Fibroblast of gingiva (primary cell): Measurements from ENCODE around the gene TARS3.
"Not testable (repeated sequence)": the region's sequence is repeated elsewhere in the genome, so short reads cannot be mapped to it uniquely, and the experiment has no call there.

Source experiments
- DNase-seq: peaks from one replicate; pipeline ENCODE4 v3.0.0-alpha.2; 2011; ENCODE audit warnings: low read depth

Gene TARS3

GRCh38 chr15:101698314-101698713, 26.0 kb downstream of the TARS3 start:
- no peak for DNase-seq

DNA sequence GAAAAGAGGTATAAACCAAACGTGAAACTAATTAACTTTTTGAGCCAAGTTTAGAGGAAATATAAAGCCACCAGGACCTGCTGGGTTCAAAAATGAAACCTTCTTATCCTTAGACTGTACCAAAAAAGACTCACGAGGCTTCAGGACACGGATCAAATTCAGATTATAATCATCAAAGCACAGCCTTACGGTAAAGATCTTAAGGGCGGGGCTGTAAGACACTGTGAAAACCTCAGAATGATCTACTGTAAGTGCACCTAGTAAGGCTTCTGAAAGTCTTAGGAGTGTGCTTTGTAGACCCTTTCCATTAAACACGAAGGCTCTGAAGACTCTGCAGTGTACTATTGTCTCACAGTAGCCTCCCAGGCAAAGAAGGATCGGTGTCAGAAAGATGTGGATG, 26.8 kb downstream of the TARS3 start:
- DNase-seq, result no peak

DNA sequence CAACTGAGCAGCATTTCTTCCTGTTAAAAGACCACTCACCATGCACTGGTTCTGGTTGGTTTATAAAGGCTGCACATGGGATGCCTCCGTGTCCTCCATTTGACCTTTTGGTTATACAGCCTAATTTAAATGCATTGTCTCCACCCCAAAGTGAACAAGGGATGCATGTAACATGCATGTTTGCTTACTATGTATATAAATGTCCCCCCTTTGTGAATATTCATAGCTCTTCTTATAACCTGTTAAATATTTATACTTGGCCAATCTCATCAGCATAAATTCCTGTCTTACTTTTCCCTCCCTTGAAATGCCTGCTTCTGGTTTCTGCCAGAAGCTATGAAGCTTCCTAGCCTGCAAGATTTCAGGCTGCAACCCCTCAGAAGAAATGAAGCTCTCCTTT, 27.4 kb downstream of the TARS3 start:
- no peak for DNase-seq

DNA sequence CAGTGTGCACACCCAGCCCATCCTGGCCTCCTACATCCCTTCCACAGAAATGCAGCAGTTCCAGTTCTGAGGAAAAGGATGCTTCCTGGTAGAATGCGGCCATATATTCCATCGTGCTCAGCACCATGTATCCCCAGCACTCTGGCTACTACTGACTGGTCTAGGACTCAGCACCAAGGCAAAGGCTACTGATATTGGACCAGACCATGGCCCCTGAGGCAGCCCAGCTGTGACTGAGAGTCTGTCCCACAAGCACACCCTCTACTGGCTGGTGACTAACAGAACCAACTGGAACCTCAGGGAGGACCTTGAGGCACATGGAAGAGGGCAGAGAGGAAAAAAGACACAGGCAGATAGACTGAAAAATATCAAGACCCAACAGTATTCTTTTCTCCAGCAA, 30.0 kb downstream of the TARS3 start:
- DNase-seq, result no peak

DNA sequence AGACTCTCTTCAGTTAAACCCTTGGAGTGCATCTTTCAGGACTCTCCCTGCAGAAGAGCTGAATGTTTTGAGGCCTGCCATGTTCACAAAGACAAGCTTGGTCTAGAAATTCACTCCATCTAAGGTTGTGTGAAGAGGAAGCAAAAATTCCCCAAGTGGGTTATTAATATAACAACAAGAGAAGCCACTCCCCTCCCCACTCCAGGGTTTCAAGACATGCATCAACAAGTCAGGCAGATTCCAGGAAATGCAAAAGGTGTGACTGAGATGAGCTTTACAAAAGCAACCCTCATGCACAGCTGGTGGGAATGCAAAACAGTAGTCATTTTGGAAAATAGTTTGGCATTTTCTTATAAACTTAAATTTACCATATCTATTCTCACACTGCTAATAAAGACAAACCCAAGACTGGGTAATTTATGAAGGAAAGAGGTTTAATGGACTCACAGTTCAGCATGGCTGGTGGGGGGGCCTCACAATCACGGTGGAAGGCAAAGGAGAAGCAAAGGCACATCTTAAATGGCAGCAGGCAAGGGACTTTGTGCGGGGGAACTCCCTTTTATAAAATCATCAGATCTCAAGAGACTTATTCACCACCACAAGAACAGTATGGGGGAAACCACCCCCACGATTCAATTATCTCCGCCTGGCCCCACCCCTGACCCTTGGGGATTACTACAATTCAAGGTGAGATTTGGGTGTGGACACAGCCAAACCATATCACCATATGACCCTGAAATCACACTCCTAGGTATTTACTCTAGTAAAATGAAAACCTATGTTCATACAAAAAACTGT, 31.3 kb downstream of the TARS3 start:
- DNase-seq, result no peak

DNA sequence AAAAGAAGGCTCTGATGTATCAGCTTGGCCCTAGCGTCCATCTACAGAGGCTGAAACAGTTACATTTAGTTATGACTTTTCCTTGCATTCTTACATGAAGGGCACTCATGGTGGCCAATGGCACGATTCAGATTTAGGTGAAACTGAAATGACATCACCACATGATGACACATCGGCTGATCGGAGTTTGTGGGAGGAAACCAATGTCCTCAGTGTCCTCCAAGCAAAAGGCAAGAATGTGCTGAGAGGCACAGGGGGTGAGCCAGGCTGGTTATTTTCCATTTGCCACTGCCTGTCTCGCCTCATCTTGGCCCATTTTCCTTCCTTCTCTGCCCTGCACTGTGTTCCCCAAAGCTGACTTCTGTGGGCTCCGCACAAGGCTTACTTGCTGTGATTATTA, 34.4 kb downstream of the TARS3 start:
- no peak for DNase-seq

DNA sequence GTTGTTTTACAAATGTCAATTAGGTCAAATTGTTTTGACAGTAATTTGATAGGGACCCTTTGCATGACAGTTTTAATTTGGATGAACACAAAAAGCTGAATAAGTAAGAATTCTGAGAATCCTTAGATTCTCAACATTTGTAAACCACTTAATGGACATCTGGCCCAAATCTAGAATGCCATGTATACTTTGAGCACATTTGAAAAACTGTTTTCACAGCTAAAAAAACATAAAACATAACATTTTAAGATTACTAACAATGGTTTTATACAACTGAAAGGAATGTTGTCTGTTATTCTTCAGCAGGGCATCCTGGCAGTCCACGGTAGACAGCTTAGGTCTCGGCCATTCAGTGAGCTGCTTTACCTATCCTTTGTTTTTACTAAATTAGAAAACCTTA, 37.6 kb downstream of the TARS3 start:
- peak; percentile 10 for DNase-seq

DNA sequence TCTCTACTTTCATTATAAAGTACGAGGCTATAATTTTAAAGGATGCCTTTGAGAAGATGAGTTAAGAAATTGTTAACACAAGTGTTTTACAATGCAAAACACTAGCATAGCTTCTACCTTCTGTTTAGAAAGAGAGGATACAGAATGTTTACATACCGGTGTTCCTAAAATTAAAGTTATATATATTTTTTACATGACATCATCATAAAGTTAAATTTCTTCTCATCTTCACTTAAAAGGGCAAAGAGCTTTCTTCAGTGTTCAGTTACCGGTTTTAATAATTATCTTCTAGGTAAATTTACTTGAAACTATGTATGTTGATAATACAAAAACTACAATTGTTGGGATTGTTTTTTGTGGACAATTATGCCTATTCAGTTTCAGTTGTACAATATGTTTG, 39.4 kb downstream of the TARS3 start:
- DNase-seq, result no peak

DNA sequence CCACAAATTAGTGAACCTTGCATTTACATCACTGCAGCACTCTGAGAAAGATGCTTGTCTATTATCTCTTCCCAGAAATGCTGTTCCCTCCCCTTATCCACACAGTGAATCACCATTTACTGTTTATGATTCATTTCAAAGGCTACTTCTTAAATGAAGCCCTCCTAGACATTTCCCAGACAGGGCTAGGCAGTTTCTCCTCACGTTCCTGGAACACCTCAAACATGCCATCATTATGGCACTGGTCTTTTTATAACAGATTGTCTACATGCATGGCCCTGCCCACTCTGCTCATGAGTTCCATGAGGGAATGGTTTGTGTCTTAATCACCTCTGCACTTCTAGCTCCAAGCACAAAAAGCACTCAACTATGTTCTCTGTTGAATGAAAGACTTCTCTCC, 39.9 kb downstream of the TARS3 start:
- no peak for DNase-seq

DNA sequence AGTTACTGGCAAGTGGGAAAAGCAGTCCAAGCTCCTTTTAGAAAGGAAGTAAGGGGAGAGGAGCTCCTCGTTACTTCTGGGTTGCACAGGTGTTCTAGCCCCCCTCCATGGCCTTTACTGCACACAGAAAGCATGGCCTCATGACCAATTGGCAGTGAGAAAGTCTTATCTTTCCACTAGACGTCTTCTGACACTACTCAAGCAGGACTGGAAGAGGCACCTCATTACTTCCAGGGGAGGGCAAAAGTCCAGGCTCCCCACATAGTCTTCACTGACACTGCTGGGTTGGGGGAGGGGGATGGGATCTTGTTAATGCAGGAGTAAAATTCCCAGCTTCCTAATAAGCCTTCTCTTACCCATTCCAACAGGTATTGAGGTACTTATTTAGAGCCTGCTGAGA, 44.5 kb downstream of the TARS3 start:
- DNase-seq, result no peak

- peak; percentile 94 for DNase-seq
Observed at GRCh38 chr15:101676921-101677329, 47.3 kb downstream of the TARS3 start.

DNA sequence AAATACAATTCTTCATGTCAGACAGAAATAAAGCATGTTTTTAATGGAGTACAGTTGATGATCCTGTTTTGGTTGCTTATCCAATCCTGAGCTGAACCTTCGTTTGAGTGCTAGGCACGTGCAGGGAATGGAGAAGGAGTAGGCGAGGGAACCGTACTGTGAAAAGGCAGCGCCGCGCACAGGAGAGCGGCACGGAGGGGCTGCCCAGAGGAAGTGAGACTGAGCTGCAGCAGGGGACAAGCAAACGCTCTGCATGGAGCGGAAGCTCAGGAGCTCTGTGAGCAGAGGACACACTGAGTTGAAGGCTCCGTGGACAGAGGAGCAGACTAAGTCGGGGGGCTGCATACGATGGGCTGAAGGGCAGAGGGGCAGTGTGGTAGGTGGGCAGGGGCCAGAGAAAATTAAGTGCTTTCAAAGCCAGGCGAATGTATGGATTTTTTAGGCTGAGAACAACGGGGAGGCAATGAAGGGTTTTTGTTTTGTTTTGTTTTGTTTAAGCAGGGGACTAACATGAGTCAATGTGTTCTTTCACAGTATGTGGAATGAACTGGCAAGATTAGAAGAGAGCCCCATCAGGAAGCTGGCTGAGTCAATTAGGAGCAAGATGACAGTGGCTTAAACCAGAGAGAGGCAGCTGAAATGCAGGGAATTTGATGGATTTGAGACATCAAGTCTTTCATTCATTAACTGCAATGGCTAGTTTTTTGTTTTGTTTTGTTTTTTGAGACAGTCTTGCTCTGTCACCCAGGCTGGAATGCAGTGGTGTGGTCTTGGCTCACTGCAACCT, 48.3 kb downstream of the TARS3 start:
- peak; percentile 71 for DNase-seq

DNA sequence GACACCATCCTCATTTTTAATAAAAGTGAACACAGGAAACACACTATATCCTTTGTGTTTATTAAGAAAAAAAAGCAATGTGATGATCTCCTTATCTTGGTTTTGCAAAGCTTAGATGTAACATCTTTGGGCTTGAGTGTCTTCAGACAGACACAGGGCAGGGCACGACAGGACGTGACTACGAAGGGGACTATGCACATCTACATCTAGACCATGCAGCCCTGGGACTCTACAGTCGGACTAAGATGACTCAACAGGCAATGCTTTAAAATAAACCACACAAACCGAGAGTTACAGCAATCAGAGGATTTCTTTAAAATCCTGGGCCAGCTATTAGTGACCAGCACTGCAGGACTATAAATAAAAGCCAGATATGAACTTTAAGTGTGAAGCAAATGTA, 49.3 kb downstream of the TARS3 start:
- peak; percentile 50 for DNase-seq

GRCh38 chr15:101672298-101672697, 52.0 kb downstream of the TARS3 start:
- no peak for DNase-seq

DNA sequence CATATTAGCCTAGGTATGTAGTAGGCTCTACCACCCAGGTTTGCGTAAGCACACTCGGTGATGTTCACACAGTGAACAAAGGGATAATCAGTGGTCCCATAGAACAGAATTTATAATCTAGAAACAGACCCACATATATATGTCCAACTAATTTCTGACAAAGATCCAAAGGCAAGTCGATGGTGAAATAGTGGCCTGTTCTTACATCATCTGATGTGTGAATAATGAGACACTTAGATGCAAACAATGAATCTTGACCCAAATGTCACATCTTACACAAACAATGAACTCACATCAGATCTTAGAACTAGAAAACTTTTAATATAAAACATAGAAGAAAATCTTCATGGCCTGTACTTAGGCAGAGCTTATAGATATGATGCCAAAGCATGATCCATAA, 54.5 kb downstream of the TARS3 start:
- peak; percentile 24 for DNase-seq

- DNase-seq, result no peak
Observed at GRCh38 chr15:101667881-101668280, 56.4 kb downstream of the TARS3 start.

DNA sequence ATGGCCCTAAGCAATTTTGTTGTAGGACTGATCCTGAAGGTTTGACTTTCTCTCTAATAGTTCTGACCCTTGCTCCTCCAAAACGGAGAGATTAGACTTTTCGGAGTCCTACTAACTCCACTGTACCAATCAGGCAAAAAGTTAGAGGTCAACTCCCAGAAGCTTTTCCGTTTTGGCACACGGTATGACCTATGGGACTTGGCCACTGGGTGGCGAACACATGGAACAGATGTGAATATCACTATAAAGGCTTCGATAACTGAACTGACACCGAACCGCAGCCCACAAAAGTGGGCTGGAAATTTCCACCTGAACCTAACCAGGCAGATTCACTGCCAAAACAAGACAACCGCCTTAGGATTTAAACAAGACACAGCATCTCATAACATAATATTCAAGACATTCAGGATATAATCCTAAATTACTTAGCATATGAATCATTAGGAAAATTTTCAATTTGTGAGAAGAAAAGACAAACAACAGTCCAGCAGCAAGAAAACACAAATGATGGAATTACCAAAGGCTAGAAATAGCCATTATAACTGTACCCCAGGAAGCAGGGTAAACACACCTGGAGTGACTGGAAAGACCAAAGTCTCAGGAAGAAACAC, 59.9 kb downstream of the TARS3 start:
- no peak for DNase-seq

DNA sequence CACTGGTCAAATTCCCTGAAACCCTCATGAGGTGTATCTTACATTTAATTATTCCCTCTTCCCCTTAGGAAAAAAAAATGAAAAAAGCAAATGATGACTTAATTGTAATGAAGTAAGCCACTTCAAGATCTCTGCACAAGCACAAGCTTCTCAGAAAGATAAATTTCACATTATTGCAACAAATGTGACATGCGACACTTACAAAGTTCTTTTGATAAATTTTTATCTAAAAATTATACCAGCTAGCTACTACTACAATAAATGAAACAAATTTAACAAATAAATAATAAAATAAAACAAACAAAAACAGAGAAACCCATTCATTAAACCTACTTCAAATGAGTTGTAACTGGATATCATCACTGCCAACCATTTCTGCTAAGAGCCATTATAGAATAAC, 62.1 kb downstream of the TARS3 start:
- no peak for DNase-seq

DNA sequence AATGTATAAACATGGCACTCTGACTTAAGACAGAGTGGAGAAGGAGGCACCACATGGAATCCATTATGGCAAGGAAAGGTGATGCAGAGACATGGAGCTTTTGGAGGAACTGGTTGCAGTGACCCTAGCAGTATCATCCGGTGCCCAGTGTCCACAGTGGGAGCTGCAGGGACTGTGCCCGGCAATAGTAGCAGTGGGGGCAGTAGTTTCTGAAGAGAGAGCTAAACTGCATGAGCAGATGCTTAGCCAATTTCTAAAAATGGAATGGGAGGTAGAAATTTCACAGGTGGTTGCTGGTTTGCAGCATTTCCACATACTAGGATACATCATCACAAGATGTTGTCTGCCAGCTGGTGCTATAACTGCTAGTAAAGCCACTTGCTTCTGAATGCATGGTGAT, 64.3 kb downstream of the TARS3 start:
- DNase-seq, result no peak

DNA sequence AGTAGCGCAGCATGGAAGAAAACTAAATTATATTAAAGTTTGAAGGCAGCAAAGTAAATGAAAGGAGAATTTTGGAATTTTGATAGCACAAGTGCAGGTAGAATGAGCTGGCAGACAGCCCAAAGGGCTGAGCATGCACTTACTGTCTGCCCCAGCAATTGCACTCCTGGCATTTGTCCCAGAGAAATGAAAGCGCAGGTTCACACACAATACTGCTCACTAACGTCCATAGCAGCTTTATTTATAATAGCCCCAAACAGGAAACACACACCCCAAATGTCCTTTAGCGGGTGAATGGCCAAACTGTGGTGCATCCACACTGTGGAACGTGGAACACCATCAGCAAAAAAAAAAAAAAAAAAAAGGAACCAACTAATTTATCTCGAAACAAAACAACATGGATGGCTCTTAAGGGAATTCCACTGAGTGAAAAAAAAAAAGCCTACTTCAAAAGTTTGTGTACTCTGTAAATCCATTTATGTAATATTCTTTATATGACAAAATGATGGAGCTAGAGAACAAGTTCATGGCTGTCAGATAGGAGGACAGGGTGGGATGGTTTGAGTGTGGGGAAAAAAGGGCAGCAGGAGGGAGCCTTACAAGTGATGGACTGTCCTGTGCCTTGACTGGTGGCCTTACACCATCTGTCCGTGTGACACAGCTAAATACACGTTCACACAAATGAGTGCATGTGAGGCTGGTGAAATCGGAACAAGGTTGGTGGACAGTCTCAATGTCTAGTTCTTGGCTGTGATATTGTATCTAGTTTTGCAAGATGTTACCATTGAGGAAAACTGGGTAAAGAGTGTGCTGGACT, 66.1 kb downstream of the TARS3 start:
- no peak for DNase-seq

- DNase-seq, result no peak
Observed at GRCh38 chr15:101657171-101657570, 67.1 kb downstream of the TARS3 start.

DNA sequence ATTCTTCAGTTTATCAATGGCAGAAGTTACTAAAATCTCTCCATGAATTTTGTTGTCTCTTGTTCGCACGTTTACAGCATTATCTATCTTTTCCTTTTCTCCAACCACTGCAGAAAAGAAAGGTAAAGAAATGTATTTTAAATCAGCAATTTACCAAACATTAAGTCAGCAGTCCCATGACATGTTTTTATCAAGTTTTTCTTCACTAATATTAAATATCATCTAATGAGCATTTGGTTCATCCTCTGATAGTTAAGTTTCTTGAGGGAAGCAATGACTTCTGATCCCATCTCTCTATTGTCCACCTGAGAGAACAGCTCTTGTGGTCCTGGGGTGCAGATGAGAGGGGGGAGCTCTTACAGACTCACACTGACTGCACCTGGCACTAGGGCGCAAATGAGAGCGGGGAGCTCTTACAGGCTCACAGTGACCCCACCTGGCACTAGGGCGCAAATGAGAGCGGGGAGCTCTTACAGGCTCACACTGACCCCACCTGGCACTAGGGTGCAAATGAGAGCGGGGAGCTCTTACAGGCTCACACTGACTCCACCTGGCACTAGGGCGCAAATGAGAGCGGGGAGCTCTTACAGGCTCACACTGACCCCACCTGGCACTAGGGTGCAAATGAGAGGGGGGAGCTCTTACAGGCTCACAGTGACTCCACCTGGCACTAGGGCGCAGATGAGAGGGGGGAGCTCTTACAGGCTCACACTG, 69.5 kb downstream of the TARS3 start:
- DNase-seq, result not testable (repeated sequence)
